ENCODE measurements around the gene YPEL1.
"Not testable (repeated sequence)": the region's sequence is repeated elsewhere in the genome, so short reads cannot be mapped to it uniquely, and the experiment has no call there.

The YPEL1 gene

GRCh38 chr22:21695430-21696085 lies 40.0 kb downstream of the YPEL1 start:
- no peak for DNase-seq (ENCODE audit: low spot score)
- no peak for TF ChIP-seq CTCF (IDR thresholded peaks at IDR 0.05; ENCODE audit: borderline replicate concordance, control extremely low read depth, extremely low read depth, insufficient read depth, missing control alignments)
- in situ Hi-C loops (cut with MboI; ENCODE audit: low sequenced_read_pairs, unreplicated experiment): no loop called here

GRCh38 chr22:21694795-21695429 lies 40.7 kb downstream of the YPEL1 start:
- DNase-seq (ENCODE audit: low spot score): no peak
- no peak for TF ChIP-seq CTCF (IDR thresholded peaks at IDR 0.05; ENCODE audit: borderline replicate concordance, control extremely low read depth, extremely low read depth, insufficient read depth, missing control alignments)
- in situ Hi-C loops (cut with MboI; ENCODE audit: low sequenced_read_pairs, unreplicated experiment): no loop called here

GRCh38 chr22:21694394-21694793 lies 41.2 kb downstream of the YPEL1 start:
- no peak for TF ChIP-seq CTCF (IDR thresholded peaks at IDR 0.05; ENCODE audit: borderline replicate concordance, control extremely low read depth, extremely low read depth, insufficient read depth, missing control alignments)
- in situ Hi-C loops (cut with MboI; ENCODE audit: low sequenced_read_pairs, unreplicated experiment): no loop called here
- no peak for DNase-seq (ENCODE audit: low spot score)

- DNase-seq (ENCODE audit: low spot score): no peak
- no peak for TF ChIP-seq CTCF (IDR thresholded peaks at IDR 0.05; ENCODE audit: borderline replicate concordance, control extremely low read depth, extremely low read depth, insufficient read depth, missing control alignments)
- in situ Hi-C loops (cut with MboI; ENCODE audit: low sequenced_read_pairs, unreplicated experiment): no loop called here
Measured at GRCh38 chr22:21693999-21694341, 41.6 kb downstream of the YPEL1 start.

GRCh38 chr22:21693333-21693998 lies 42.1 kb downstream of the YPEL1 start:
- in situ Hi-C loops (cut with MboI; ENCODE audit: low sequenced_read_pairs, unreplicated experiment): no loop called here
- no peak for TF ChIP-seq CTCF (IDR thresholded peaks at IDR 0.05; ENCODE audit: borderline replicate concordance, control extremely low read depth, extremely low read depth, insufficient read depth, missing control alignments)
- DNase-seq (ENCODE audit: low spot score): no peak

- DNase-seq (ENCODE audit: low spot score); in situ Hi-C loops (cut with MboI; ENCODE audit: low sequenced_read_pairs, unreplicated experiment): not testable (repeated sequence)
Measured at GRCh38 chr22:21692856-21693255, 42.7 kb downstream of the YPEL1 start.

GRCh38 chr22:21691816-21692215 lies 43.8 kb downstream of the YPEL1 start:
- in situ Hi-C loops (cut with MboI; ENCODE audit: low sequenced_read_pairs, unreplicated experiment): no loop called here
- no peak for TF ChIP-seq CTCF (IDR thresholded peaks at IDR 0.05; ENCODE audit: borderline replicate concordance, control extremely low read depth, extremely low read depth, insufficient read depth, missing control alignments)
- no peak for DNase-seq (ENCODE audit: low spot score)

Measured in GM13976 (cell line).